D721Med (cell line): ENCODE measurements around the gene ARL10.
A peak's percentile ranks its signal among the peaks of the same experiment; 100 is the strongest.

ENCODE experiments used
- DNase-seq: peaks from one replicate; pipeline ENCODE4 v3.0.0; 2011; ENCODE audit warnings: low spot score; ENCODE audit not compliant: insufficient read length
- FAIRE-seq: peaks from 2 replicates; lab custom pipeline; 2011; peaks lifted over from hg19 to GRCh38; lab: Jason Lieb, UNC
- TF ChIP-seq, protein P1 (sequence below): IDR thresholded peaks from 2 replicates; pipeline ENCODE4 v1.5.1; 2012; ENCODE audit warnings: mild to moderate bottlenecking, control low read depth; ENCODE audit not compliant: insufficient read depth; ENCODE audit errors: missing control alignments

Gene ARL10, protein sequence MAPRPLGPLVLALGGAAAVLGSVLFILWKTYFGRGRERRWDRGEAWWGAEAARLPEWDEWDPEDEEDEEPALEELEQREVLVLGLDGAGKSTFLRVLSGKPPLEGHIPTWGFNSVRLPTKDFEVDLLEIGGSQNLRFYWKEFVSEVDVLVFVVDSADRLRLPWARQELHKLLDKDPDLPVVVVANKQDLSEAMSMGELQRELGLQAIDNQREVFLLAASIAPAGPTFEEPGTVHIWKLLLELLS

GRCh38 chr5:176365351-176366231, at the start of gene ARL10:
Gene ARL10 (plus strand): TSS chr5:176365487. CDS start chr5:176365564, 77 bp downstream.
- no peak for DNase-seq

GRCh38 chr5:176317534-176318374, 47.5 kb upstream of the ARL10 start:
- no peak for DNase-seq
- no peak for FAIRE-seq
- TF ChIP-seq, protein P1, sequence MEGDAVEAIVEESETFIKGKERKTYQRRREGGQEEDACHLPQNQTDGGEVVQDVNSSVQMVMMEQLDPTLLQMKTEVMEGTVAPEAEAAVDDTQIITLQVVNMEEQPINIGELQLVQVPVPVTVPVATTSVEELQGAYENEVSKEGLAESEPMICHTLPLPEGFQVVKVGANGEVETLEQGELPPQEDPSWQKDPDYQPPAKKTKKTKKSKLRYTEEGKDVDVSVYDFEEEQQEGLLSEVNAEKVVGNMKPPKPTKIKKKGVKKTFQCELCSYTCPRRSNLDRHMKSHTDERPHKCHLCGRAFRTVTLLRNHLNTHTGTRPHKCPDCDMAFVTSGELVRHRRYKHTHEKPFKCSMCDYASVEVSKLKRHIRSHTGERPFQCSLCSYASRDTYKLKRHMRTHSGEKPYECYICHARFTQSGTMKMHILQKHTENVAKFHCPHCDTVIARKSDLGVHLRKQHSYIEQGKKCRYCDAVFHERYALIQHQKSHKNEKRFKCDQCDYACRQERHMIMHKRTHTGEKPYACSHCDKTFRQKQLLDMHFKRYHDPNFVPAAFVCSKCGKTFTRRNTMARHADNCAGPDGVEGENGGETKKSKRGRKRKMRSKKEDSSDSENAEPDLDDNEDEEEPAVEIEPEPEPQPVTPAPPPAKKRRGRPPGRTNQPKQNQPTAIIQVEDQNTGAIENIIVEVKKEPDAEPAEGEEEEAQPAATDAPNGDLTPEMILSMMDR = no peak

More at GRCh38 chr5:176365351-176366231, at the start of gene ARL10:
- FAIRE-seq = no peak
- TF ChIP-seq, protein P1 = no peak

- TF ChIP-seq, protein P1 = peak; percentile 28
- DNase-seq (no peak), FAIRE-seq (no peak)
These were observed 45.3 kb upstream of the ARL10 start for GRCh38 chr5:176319827-176320554.

GRCh38 chr5:176320577-176320976, 44.7 kb upstream of the ARL10 start:
- FAIRE-seq (peak; percentile 51), DNase-seq (peak; percentile 38)
- TF ChIP-seq, protein P1 = no peak

DNA sequence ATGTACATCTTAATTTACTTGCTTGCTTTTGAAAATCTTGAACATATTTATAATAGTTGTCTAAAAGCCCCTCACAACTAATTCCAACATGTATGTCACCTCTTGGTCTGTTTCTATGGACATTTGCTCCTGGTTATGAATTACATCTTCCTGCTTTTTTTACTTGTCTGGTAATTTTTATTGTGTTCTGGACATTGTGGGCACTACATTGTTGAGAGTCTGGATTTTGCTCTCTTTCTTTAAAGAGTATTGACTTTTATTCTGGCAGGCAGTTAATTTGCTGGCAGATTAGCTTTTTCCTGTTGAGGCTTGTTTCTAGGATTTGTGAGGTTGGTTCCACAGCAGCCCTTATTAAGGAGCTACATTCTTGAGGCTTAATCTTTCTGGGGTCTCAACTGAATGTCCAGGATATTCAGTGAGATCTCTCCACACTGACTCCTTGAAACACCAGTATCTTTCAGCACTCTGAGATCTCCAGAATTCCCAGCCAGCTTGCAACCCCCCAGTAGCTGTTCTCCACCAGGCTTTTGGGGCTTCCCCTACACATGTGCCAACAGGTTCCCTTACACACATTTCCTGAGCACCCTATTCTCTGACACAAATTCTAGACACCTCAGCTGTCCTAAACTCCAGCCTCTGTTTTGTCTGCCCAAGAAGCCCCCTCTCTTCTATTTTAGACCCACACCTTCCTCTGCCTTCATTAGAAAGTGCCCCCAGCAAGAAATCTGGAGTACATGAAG, 31.1 kb upstream of the ARL10 start:
- DNase-seq = no peak
- TF ChIP-seq, protein P1 = no peak
- FAIRE-seq = no peak

DNA sequence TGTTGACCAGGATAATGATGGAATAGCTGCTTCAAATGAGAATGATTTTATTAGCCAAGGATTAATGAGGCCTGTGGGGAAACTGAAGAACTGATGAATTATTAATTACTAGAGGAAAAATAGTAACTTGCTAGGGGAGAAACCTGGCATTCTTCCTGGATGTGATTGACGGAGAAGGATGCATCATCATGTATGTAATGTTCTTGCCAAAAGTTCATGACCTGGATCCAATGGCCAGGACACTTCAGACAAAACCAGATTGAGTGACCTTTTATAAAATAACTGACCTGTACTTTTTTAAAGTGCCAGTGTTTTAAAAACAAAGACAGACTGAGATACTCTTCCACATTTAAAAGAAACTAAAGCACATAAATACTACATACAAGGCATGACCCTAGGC, 27.4 kb upstream of the ARL10 start:
- TF ChIP-seq, protein P1 = no peak
- FAIRE-seq (no peak), DNase-seq (no peak)
